ENCODE measurements around the gene PARM1. TPM values are rescaled to one million over a fixed set of nuclear protein-coding genes. Genes with fewer than 3 reads are reported as not detected.

The PARM1 gene, protein sequence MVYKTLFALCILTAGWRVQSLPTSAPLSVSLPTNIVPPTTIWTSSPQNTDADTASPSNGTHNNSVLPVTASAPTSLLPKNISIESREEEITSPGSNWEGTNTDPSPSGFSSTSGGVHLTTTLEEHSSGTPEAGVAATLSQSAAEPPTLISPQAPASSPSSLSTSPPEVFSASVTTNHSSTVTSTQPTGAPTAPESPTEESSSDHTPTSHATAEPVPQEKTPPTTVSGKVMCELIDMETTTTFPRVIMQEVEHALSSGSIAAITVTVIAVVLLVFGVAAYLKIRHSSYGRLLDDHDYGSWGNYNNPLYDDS
- total RNA-seq: not detected

DNA sequence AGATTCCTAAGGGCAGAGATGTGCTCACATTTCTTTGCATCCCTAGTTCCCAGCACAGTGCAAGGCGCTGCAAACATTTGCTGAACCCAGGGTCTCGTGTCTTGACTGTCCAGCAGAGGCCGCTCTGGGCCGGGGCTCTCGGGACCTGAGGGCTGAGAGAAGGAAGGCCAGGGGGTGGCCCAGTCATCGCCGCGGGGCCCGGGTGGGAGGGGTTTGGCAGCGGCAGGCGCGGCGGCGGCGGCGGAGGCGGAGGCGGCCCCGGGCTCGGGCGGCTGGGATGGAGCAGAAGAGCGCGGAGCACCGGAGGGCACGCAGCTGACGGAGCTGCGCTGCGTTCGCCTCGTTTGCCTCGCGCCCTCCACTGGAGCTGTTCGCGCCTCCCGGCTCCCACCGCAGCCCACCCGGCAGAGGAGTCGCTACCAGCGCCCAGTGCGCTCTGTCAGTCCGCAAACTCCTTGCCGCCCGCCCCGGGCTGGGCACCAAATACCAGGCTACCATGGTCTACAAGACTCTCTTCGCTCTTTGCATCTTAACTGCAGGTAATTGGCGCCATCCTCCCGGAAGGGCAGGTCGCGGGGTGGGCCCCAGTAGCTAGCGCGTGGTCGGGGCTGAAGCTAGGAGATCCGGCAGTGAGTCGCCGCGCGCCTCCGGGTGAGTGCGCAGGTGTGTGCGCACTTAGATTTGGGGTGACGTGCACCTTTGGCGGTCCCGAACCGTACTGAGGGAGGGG lies at the start of gene PARM1:
Gene PARM1, plus strand, starts transcription at position 285 of the 730 bp plus-strand sequence. Its CDS starts 212 bp downstream, at position 497.
- CTCF ChIA-PET: no interaction called here
- Mint-ChIP-seq H3K36me3 (no peaks in the 10 kb centered on the region), H3K27ac (no peak within 1 kb of the TSS), H3K4me1 (ENCODE audit: low read depth) (peaks cover 13% of the 10 kb centered on the region), H3K4me3 (peak within 1 kb of the TSS; percentile 47), H3K9me3 (no peaks in the 10 kb centered on the region), H3K27me3 (peaks cover 45% of the 10 kb centered on the region)
- DNase-seq: peak; percentile 72
- POLR2A ChIA-PET: no interaction called here
- intact Hi-C loops (cut with micrococcal nuclease): no loop called here

DNA sequence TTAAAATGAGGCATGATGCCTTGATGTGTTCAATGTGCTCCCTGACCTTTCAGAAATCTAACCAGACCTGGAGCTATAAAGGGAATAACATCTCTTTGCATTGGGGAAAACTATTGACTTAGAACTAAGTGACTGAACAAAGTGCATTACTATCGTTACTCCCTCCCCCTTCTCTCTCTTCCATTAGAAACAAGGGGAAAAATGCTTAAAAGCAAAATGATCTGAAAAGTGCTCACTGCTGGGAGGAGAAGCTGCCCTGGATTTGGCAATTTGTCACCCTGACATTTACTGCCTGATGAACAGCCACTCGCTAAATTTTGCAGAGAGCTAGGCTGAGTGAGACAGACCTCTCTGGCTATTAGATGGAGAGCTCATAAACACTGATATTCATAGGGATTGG lies 48.6 kb upstream of the PARM1 start:
- ChIA-PET CTCF (interaction anchor here (0.6 to 0.9 kb wide), 3 partner anchors 9 to 11 kb away, joined by 3 to 4 read pairs (median 3); no protein-coding TSS in a partner anchor), POLR2A (no interaction called here)
- no peaks in the 10 kb centered on the region for H3K4me1 Mint-ChIP-seq (ENCODE audit: low read depth)

DNA sequence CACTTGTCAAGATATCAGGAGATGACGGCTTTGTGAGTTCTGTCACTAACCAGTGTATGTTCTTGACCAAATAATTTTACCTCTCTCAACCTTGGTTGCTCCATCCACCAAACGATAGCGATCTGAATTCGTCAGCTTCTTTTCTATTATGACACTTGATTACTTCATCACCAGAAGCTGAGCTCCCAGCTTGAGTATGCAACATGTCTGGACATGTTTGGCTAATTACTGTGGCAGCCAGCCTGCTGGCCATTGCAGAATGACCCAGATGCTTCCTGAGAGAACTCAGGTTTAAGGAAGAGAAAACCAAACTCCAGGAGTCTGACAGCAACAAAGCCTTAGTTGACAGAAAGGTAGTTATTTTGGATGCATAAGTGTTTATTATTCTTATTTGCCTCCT lies 46.4 kb upstream of the PARM1 start:
- H3K4me3 Mint-ChIP-seq: no peak overlapping the region
- CTCF ChIA-PET: interaction anchor here (1.5 kb wide), 1 partner anchor 12 kb away, joined by 3 read pairs; no protein-coding TSS in a partner anchor
- no peak overlapping the region for H3K27ac Mint-ChIP-seq
- H3K9me3 Mint-ChIP-seq: no peaks in the 10 kb centered on the region
- POLR2A ChIA-PET: no interaction called here
- H3K27me3 Mint-ChIP-seq: peaks cover 4% of the 10 kb centered on the region
- no peaks in the 10 kb centered on the region for H3K4me1 Mint-ChIP-seq (ENCODE audit: low read depth)
- intact Hi-C loops (cut with micrococcal nuclease): no loop called here
- no peaks in the 10 kb centered on the region for H3K36me3 Mint-ChIP-seq
- no peak for DNase-seq

More for the DNA sequence above, 48.6 kb upstream of the PARM1 start:
- no peak overlapping the region for H3K4me3 Mint-ChIP-seq
- DNase-seq: no peak
- intact Hi-C loops (cut with micrococcal nuclease): no loop called here
- peaks cover 8% of the 10 kb centered on the region for H3K27me3 Mint-ChIP-seq
- H3K9me3 Mint-ChIP-seq: no peaks in the 10 kb centered on the region
- no peaks in the 10 kb centered on the region for H3K36me3 Mint-ChIP-seq
- H3K27ac Mint-ChIP-seq: no peak overlapping the region

DNA sequence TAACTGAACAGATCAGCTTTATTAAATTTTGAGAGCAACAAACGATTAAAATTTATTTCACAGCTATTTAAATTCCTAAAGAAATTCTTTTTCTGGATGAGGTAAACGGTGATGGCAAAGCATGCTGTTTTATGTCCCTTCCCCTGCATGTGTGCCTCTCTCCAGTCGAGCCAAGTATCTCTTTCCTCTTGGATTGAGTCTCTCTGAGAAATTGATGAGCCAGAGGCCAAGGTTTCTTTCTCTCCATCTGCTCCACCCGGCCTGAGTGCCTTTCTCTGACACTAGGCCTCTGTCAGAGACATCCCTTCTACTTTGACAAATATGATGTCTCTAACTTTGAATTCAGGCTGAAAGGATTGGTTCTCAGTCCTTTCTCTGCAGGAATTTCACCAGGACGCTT lies 42.6 kb upstream of the PARM1 start:
- intact Hi-C loops (cut with micrococcal nuclease): no loop called here
- Mint-ChIP-seq H3K4me3 (no peak overlapping the region), H3K27me3 (peaks cover 6% of the 10 kb centered on the region), H3K36me3 (no peaks in the 10 kb centered on the region), H3K4me1 (ENCODE audit: low read depth) (no peaks in the 10 kb centered on the region), H3K27ac (no peak overlapping the region), H3K9me3 (no peaks in the 10 kb centered on the region)
- no peak for DNase-seq
- ChIA-PET POLR2A (no interaction called here), CTCF (no interaction called here)

DNA sequence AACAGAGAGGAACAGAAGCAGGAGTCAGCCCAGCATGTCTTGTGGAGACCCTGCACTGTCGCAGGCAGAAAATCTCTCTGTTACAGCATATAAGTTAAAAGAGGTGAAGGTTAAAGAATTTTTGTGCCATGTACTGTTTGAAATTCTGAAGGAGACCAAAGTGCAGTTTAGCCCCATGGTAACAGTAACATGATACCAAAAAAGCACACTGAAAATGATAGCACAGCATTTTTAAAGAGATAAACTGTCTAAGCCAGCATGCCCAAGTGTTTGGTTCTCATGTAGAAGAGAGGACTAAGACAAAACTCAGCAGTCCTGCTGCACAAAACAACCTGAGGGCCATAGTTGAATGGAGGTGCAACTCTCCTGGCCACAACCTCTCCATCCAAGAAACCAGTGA lies 41.9 kb upstream of the PARM1 start:
- intact Hi-C loops (cut with micrococcal nuclease): no loop called here
- ChIA-PET POLR2A (no interaction called here), CTCF (no interaction called here)
- DNase-seq: no peak
- no peaks in the 10 kb centered on the region for H3K9me3 Mint-ChIP-seq
- H3K27me3 Mint-ChIP-seq: peaks cover 6% of the 10 kb centered on the region
- no peak overlapping the region for H3K4me3 Mint-ChIP-seq
- no peak overlapping the region for H3K27ac Mint-ChIP-seq
- no peaks in the 10 kb centered on the region for H3K4me1 Mint-ChIP-seq (ENCODE audit: low read depth)
- no peaks in the 10 kb centered on the region for H3K36me3 Mint-ChIP-seq

DNA sequence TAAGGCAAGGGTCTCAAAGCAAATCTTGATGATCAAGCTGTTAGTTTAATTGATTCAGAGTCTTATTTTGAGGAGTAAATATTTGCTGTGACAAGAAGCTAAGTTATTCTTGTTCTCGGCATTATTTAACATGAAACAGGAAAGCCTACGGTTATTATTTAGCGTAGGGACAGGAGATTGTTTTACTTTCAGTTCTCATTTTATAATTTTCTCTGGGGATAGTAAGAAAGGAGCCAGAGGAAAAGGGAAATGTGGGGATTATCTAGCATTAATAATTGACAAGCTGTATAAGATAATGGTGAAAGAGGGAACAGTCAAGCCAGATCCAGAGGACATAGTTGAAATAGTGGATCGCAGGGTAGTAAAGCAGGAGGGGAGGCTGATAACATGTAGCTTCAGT lies 39.7 kb upstream of the PARM1 start:
- Mint-ChIP-seq H3K27me3 (peaks cover 4% of the 10 kb centered on the region), H3K27ac (no peak overlapping the region), H3K4me1 (ENCODE audit: low read depth) (no peaks in the 10 kb centered on the region), H3K9me3 (no peaks in the 10 kb centered on the region), H3K4me3 (no peak overlapping the region), H3K36me3 (no peaks in the 10 kb centered on the region)
- ChIA-PET POLR2A (no interaction called here), CTCF (interaction anchor here (1.4 kb wide), 1 partner anchor 18 kb away, joined by 4 read pairs; no protein-coding TSS in a partner anchor)
- no peak for DNase-seq
- intact Hi-C loops (cut with micrococcal nuclease): no loop called here

DNA sequence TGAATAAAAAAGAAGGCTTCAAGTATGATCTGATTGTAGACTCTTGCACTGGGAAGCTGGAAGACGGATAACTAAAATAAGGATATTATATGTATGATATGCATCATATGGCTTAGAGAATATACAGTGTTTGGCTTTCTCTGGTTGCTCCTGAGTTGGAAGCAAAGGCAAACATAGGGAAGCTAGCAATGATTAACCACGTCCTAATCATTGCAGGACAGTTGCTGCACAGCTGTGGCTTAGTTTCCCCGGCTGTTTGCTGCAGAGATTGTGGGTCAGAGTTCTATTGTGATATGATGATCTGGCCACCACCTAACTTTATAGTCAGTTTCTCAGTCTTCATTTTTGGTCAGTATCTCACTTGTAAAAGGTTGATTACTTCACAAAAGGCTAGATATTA lies 36.3 kb upstream of the PARM1 start:
- intact Hi-C loops (cut with micrococcal nuclease): no loop called here
- DNase-seq: no peak
- ChIA-PET POLR2A (no interaction called here), CTCF (no interaction called here)
- Mint-ChIP-seq H3K4me1 (ENCODE audit: low read depth) (no peaks in the 10 kb centered on the region), H3K36me3 (no peaks in the 10 kb centered on the region), H3K9me3 (no peaks in the 10 kb centered on the region), H3K27ac (no peak overlapping the region), H3K4me3 (no peak overlapping the region), H3K27me3 (peaks cover 2% of the 10 kb centered on the region)

DNA sequence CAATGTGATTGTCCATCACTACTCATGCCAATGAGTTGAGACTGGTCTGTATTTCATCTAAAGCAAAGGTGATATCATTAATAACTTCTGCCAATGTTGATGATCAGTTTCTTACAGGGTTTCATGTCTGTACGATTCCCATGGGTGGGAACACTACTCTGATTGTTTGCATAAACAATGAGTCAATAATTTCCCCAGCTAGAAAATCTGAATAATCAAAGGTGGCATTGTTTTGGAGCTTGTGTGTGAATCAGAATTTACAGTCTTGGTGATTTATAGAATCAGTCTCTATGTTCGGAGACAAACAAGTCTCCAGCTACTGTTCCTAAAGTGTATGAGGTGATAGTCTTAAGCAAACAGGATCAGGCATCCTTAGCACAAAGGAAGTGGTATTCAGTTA lies 35.5 kb upstream of the PARM1 start:
- Mint-ChIP-seq H3K4me1 (ENCODE audit: low read depth) (no peaks in the 10 kb centered on the region), H3K4me3 (no peak overlapping the region), H3K27me3 (peaks cover 2% of the 10 kb centered on the region), H3K36me3 (no peaks in the 10 kb centered on the region), H3K27ac (no peak overlapping the region), H3K9me3 (no peaks in the 10 kb centered on the region)
- intact Hi-C loops (cut with micrococcal nuclease): no loop called here
- ChIA-PET POLR2A (no interaction called here), CTCF (no interaction called here)
- no peak for DNase-seq

DNA sequence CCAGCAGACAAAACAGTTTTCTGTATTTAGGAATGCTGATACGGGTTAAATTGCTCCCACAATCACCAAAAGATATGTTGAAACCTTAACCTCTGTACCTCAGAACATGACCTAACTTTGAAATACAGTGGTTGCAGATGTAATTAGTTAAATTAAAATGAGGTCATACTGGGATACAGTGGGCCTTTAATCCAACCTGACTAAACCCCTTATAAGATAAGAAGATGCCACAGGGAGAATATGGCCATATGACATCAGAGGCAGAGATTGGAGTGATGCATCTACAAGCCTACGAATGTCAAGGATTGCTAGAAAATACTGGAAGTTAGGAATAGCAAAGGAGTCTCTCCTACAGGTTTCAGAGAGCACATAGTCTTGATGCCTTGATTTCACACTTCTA lies 32.1 kb upstream of the PARM1 start:
- H3K4me3 Mint-ChIP-seq: no peak overlapping the region
- peaks cover 1% of the 10 kb centered on the region for H3K27me3 Mint-ChIP-seq
- H3K4me1 Mint-ChIP-seq (ENCODE audit: low read depth): no peaks in the 10 kb centered on the region
- no peaks in the 10 kb centered on the region for H3K36me3 Mint-ChIP-seq
- intact Hi-C loops (cut with micrococcal nuclease): no loop called here
- H3K27ac Mint-ChIP-seq: no peak overlapping the region
- no peaks in the 10 kb centered on the region for H3K9me3 Mint-ChIP-seq
- no peak for DNase-seq
- CTCF ChIA-PET: no interaction called here
- POLR2A ChIA-PET: no interaction called here

DNA sequence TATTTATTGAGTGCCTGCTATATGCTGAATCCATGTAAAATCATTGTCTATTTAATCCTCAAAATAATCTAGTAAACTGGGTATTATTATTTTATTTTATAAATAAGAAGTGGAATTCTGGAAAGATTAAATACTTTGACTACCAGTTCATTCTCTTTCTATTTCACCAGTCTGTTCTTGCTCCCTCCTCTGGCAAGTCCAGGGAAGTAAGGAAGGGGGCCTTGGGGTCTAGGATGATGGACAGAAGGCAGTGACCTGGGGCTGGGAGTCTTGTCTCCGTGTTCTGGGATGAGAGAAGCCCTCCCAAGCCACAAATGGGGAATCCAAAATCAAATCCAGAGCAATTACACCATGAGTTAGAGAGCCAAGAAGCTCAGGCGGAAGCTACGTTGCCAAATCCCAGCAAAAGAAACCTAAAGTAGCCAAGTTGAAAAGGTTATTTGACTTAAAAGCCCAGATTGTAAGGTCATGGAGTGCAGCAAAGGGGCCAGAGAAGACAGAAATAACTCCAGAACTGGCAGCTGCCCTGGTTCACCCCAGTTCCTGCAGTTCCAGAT lies 28.3 kb upstream of the PARM1 start:
- Mint-ChIP-seq H3K4me3 (no peak overlapping the region), H3K9me3 (no peaks in the 10 kb centered on the region), H3K4me1 (ENCODE audit: low read depth) (no peaks in the 10 kb centered on the region), H3K36me3 (no peaks in the 10 kb centered on the region), H3K27me3 (peaks cover 1% of the 10 kb centered on the region), H3K27ac (no peak overlapping the region)
- intact Hi-C loops (cut with micrococcal nuclease): no loop called here
- ChIA-PET CTCF (no interaction called here), POLR2A (no interaction called here)
- DNase-seq: no peak

DNA sequence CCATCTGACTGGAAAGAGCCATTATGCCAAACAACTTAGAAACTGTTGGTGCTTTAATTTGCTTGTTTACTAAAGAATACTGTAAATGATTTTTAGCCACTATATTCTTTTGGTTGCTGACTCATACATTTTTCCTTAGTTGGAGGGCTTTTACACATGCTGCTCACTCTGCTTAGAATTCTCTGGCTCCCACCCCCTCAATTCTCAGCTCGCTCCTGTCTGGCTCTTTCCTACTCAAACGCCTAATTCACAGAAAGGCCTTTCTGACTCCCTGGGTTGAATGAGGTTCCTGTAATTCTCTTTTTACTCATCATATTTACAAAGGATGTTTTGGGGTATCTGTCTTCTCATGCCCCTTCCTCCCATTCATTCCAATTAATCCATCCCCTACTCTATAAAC lies 26.1 kb upstream of the PARM1 start:
- Mint-ChIP-seq H3K36me3 (no peaks in the 10 kb centered on the region), H3K9me3 (peaks cover 5% of the 10 kb centered on the region), H3K4me1 (ENCODE audit: low read depth) (no peaks in the 10 kb centered on the region), H3K27me3 (peaks cover 1% of the 10 kb centered on the region), H3K27ac (no peak overlapping the region), H3K4me3 (no peak overlapping the region)
- intact Hi-C loops (cut with micrococcal nuclease): no loop called here
- ChIA-PET POLR2A (no interaction called here), CTCF (no interaction called here)
- no peak for DNase-seq

DNA sequence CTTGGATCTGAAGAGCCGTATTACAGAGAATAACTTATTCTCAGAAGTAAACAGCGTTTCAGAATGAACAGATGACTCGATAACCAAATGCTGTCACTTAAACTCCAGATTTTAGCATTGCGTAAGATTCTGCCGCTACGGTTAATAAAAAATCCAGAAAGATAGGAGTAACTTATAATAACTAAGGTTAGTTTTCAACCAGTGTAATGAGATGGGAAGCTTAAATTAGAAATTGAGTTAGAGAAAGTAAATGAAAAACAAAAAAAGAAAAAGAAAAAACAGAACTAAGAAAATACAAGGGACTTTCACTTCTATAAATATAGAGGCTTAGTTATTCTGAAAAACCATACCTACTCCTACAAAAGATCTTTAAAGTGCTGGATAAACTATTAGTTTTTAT lies 13.1 kb upstream of the PARM1 start:
- no peaks in the 10 kb centered on the region for H3K36me3 Mint-ChIP-seq
- ChIA-PET CTCF (no interaction called here), POLR2A (no interaction called here)
- peaks cover 2% of the 10 kb centered on the region for H3K27me3 Mint-ChIP-seq
- DNase-seq: no peak
- peaks cover 2% of the 10 kb centered on the region for H3K9me3 Mint-ChIP-seq
- H3K27ac Mint-ChIP-seq: no peak overlapping the region
- H3K4me3 Mint-ChIP-seq: no peak overlapping the region
- intact Hi-C loops (cut with micrococcal nuclease): no loop called here
- H3K4me1 Mint-ChIP-seq (ENCODE audit: low read depth): no peaks in the 10 kb centered on the region

DNA sequence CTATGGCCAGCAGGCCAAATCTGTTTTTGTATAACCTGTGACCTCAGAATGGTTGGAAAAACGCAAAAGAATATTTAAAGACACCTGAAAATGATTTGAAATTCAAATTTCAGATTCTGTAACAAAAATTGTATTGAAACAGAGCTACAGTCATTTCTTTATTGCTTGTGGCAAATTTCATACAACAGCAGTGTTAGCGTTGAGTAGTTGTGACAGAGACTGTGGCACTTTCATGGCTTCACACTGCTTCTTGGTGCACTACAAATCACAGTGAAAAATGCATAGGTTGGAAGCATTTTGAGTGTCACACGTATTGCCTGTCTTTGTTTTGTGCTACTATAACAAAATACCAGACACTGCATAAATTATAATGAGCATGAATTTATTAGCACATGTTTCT lies 12.2 kb upstream of the PARM1 start:
- Mint-ChIP-seq H3K27ac (no peak overlapping the region), H3K4me3 (no peak overlapping the region), H3K27me3 (peaks cover 4% of the 10 kb centered on the region), H3K36me3 (no peaks in the 10 kb centered on the region), H3K9me3 (no peaks in the 10 kb centered on the region), H3K4me1 (ENCODE audit: low read depth) (no peaks in the 10 kb centered on the region)
- no peak for DNase-seq
- ChIA-PET POLR2A (no interaction called here), CTCF (no interaction called here)
- intact Hi-C loops (cut with micrococcal nuclease): no loop called here
